ENCODE data around the gene EPRS1.

Gene EPRS1

DNA sequence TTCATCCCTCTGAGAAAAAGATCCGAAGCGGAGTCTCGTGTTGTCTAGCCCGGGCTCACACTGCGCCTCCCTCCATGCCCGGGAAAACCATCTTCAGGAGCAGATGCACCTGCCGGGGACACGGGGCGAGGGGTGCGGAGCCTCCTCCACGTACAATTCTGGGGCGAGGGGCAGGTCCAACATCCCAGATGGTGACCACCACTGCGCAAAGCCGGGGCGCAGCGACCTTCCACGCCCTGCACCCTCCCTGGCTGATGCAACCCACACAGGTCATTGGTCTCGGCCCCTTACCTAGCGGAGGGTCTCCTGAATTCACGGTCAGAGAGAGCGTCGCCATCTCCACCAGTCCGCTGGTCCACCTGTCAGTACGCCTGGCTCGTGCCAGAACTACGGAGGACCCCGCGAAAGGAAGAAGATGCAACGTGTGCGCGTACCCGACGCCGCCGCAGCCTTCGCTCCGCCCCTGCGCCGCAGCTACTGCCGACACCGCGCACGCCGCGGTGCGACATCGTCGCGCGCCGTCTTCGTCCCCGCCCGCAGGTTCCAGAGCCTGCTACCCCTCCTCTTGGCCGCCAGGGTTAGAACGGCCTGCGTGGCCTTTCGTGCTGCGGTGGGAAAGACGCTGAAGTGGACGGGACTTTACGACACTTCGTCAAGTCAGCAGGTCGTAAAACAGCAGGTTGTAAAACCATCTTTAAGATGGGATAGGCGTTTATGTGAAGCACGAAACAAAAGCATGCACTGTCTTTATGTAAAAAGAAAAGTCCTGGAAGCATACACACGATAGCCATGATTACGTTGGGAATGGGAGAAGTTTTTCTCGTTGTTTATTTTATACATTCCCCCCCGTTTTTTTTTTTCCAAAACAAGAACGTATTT is at the start of gene EPRS1:
TSS of gene EPRS1 (minus strand) at position 454 of the 879 bp plus-strand sequence. CDS start at position 337, 117 bp downstream.
- peak; percentile 95 for DNase-seq

DNA sequence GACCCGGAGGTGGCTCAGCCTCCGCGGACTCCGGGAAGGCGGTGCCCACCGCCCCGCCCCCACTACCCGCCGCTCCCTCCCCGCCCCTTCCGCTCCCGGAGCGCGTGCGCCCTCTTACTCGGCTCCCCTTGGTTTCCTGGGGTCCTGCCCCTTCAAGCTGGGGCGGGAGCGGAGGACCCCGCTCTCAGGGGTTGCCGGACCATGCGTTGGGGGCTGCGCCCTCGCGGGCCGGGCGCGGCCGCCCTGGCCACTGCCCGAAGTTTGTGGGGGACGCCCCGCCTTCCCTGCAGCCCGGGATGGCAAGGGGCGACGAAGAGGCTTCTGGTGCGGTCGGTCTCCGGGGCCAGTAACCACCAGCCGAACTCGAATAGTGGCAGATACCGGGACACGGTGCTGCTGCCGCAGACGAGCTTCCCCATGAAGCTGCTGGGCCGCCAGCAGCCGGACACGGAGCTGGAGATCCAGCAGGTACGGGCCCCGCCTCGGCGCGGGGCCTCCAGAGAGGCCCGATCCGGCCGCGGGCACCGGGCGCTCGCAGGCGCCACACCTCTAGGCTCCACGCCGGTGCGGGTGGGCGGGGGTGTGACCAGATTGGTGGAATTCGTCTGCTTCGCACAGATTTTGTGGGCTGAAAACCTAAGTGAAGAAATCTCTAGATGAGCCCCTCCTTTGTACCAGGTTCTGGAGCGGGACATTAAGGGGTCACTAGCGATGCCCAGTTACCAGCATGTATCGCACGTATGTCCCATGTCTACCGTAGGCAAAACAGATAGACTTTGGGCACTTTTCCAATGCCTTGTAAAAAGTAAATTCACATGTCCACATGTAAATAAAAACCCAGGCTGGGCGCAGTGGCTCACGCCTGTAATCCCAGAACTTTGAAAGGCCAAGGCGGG is 48.0 kb upstream of the EPRS1 start, which contains the start of gene IARS2:
TSS of gene IARS2 (plus strand) at position 117 of the 896 bp plus-strand sequence. CDS start at position 202, 85 bp downstream.
- DNase-seq: peak; percentile 95

DNA sequence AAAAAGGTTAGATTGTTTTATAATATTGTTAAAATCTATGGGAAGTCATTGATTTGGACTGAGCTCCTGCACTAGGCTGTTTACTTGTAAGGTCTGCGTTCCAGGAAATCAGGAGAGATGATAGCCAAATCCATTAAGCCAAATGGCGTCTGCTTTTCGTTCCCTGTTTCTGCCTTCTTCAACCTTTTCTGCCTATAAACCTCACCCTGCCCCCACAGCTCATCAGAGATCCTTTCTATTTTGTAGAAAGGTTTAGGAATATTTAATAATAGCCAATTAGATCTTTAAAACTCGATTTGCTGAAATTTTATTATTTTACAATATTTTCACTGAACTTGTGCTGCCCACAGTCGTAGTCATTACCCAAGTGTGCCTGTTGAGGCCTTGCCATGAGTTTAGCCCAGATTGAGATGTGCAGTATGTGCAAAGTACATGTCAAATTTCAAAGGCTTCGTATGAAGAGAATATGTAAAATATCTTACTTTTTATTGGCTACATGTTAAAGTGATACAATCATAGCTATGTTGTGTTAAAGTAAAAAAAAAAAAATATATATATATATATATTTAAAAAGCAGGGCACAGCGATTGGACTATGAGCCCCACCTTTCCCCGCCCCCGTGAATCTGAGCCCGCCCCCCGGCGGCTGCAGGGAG is 47.2 kb upstream of the EPRS1 start:
- no peak for DNase-seq

DNA sequence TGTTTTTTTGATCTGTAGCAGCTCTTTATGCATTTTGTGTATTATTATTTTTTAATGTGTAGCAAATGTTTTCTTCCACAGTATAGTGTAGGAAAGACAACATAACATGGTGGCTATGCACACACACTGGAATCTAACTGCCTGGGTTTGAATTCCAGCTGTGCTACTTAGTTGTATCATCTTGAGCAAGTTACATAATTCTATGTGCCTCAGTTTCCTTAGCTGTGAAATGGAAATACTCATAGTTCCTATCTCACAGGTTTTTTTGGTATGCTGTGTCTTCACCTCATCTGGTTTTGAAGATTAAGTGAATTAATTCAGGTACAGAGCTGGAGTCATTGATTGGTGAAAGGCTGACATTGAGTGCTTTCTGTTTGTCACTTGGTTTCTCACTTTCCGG is 46.4 kb upstream of the EPRS1 start:
- no peak for DNase-seq

DNA sequence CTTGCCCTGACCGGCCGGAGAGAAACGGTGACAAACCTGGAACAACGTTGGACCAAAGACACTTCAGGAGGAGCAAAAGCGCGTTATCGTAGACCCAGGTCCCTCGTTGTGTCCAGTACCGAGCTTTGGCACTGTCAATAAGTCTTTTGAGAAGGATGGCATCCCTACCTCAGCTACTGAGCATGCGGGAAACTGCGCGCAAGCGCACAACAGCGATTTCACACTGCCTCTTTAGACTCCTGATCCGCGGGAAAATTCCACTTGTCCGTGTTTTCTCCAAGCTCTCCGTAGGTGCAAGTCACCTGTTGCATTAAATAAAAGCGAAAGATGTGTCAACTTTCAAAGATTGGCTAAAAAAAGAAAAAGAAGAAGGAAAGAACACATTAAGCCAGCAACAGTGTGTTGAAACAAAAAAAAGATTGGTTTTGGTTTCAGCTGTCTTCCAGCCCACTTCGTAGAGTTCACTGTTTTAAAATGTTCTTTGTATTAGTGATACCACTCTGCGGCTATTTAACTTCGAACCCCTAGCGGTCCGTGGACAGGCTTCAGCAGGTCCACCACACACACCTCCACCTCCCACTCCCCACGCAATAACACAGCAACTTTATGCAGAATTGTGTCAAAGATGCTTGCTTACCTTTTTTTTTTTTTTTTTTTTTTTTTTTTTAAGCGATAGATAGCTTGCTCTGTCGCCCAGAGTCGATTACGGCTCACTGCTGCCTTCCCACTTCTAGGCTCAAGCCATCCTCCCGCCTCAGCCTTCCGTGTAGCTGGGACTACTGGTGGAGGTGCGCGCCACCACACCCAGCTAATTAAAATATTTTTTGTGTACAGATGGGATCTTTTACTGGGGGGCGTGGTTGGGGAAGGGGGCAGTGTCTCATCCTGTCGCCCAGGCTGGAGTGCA is 43.6 kb upstream of the EPRS1 start, which contains the start of gene BPNT1:
TSS of gene BPNT1 (minus strand) at position 139 of the 907 bp plus-strand sequence. CDS start 9,942 bp downstream, outside the sequence.
- DNase-seq: peak; percentile 98

DNA sequence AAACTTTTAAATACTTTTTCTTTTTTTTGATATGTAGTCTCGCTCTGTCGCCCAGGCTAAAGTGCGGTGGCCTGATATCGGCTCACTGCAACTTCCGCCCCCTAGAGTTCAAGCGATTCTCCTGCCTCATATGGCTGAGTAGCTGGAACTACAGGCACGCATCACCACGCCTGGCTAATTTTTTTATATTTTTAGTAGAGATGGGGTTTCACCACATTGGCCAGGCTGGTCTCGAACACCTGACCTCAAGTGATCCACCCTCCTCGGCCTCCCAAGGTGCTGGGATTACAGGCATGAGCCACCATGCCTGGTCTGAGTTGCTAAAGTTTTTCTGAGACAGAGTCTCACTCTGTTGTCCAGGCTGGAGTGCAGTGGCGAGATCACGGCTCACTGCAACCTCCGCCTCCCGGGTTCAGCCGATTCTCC is 40.0 kb upstream of the EPRS1 start:
- peak; percentile 13 for DNase-seq

DNA sequence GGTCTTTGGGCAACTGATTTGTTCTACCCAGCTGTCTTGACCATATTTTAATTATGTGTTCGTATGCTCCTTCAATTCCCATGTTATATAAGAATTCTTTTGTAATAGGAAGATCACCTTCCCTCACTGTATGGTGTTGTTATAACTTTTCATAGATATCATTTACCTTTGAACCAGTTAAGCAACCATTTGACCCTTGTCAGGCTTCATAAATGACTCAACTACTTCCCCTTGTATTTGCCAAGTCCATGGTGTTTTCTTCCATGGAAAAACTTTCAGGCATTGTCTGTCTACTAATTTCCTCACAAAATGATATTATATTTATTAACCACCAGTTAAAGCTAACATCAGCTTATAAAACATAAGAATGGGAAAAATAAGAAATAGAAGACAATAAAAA is 38.2 kb upstream of the EPRS1 start:
- DNase-seq: no peak

DNA sequence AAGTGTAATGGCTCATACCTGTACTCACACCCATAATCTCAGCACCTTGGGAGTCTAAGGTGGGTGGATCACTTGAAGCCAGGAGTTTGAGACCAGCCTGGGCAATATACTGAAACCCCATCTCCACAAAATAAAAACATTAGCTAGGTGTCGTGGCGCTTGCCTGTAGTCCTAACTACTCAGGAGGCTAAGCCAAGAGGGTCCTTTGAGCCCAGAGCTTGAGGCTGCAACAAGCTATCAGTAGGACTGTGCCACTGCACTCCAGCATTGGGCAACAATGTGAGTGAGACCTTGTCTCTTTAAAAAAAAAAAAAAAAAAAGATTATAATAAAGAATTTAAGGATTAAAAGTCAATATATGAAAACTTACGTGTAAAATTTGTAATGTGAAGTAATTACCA is 31.6 kb upstream of the EPRS1 start:
- no peak for DNase-seq

DNA sequence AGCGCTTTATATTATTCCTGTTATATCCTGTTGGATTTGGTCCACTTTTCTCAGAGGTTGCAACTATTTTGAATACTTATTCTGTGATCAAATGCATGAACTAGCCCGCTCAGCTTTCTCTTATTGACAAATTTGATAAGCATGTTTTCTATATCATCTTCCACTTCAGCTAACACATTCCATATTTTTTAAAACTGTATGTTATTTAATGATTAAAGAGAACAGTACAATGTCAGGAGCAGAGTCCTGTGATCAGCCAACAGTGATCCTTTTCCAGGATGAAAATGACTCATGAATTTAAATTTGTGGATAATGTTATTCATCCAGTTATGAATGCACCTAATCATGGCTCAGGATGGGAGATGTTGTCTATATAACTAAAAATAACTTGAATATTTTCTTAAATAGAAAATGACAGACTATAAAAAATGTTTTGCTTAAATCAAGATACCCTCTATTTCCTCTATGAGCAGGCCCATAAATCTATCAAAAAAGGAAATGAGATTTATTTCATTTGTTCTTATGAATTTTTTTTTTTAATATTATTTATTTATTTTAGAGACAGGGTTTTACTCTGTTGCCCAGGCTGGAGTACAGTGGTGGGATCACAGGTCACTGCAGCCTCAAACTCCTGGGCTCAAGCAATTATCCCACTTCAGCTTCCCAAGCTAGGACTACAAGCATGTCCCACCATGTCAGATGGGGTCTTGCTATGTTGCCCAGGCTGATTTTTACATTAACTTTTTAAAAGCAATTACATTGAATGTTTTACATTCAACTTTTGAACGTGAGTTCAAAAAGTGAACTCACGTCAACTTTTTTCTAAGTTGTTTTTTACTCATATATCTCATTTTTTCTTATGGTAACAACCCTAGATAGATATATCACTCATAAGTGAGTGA is 30.8 kb upstream of the EPRS1 start:
- no peak for DNase-seq

DNA sequence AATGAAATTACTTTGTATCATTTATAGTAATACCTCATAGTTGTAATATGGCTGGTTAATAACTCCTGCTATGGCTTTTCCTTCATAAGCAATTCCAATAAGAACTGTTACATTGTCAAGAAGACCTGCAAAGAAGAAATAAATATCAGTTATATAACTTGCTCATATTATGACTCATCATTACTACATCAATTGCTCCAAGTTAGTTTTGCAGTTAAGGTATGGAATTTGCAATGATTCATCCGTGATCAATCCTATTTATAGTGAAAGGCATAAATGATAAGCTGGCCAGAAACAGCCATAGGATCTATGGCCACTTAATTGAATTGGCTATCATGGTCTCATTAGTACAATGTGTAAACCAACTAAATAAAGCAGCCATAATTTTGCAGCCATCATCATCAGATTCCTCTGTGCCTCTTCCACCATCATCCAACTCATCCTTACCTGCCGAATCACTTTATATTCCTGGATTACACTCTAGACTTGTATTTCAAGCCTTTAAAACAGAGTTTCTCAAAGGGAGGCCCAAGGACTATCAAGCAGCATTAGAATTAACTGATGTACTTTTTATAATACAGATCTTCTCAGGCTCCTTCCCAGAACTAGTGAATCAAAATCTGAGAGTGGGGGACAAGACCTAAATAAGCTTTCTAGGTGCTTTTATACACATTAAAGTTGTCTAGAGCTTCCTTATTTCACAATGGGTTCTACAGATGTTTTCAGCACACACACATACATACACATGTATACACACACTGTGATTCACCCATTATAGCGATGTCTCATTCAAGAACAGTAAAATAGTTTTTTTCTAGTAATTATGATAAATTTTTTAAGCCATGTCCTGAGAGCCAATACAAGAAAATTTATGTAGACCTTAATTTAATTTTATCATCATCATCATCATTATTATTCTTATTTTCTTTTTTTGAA is 21.2 kb upstream of the EPRS1 start:
- no peak for DNase-seq

DNA sequence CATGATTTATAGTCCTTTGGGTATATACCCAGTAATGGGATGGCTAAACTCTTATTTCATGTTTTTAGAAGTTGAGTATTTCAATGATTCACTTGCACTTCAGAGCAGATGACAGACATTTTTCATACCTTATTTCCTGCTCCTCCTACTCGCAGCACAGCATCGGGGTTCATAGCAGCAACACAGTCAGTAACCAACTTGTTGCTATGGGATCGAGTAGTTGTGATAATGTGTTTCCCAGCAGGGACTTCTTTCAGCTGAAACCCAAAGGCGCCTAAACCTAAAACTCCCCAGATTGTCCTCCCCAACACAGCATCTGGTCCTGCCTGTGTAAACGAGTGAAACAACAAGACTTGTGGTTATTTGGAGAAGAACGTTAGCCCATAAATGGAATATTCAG is 16.3 kb upstream of the EPRS1 start:
- no peak for DNase-seq

DNA sequence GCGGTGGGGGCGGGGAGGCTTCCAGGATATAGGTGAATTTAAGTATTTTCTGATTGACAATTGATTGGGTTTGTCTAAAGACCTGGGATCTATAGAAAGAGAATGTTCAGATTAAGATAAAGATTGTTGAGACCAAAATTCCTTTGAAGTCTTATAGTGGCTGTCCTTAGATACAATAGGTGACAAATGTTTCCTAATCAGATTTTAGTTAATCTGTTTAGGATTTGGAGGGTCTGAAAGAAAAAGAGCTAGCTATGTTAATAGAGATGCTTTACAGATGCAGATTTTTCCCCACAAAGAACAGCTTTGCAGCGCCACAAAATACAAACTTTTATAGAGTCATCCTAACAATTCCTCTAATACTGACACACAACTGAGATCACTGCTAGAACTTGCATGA is 14.6 kb upstream of the EPRS1 start:
- DNase-seq: no peak

DNA sequence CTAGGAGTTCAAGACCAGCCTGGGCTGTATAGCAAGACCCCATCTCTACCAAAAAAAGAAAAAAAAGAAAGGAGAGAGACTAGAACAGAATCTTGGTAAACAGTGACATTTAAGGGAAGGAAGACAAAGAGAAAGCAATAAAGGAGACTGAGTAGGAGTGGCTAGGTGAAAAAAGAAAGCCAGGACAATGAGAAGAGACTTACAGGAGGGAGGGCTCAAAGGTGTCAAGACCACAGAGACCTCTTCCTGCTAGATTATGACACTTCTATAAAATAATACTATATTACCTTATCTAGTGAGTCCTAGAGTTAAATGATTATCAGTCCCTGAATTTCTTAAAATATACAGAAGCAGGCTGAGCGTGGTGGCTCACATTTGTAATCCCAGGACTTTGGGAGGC is 10.1 kb upstream of the EPRS1 start:
- DNase-seq: no peak

DNA sequence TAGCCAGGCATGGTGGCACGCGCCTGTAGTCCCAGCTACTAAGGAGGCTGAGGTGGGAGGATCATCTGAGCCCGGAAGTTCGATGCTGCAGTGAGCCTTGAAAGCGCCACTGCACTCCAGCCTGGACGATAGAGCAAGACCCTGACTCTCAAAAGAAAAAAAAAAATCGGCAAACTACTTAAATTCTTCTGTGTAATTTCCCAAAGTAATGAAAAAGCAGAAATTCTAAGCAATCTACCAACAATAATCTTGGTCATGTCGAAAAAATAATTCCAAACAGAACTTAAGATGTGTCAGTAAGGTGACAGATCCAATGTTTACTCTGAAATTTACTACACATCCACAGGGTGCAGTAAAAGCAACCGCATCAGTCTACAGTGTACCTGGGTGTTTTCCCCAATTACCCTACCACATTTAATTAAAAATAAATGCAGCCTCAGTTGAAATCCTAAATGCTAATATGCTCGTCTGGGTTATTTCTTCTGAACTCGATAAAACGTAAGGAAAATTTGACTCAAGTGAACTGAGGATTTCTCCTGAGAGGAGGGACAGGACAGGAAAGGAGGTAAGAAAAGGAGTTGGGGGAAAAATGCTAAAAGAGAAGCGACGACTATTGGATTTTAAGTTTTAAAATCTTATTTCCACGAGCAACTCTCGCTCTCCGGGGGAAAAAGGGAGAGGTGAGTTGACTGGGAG is 801 bp downstream of the EPRS1 start:
- peak; percentile 18 for DNase-seq

DNA sequence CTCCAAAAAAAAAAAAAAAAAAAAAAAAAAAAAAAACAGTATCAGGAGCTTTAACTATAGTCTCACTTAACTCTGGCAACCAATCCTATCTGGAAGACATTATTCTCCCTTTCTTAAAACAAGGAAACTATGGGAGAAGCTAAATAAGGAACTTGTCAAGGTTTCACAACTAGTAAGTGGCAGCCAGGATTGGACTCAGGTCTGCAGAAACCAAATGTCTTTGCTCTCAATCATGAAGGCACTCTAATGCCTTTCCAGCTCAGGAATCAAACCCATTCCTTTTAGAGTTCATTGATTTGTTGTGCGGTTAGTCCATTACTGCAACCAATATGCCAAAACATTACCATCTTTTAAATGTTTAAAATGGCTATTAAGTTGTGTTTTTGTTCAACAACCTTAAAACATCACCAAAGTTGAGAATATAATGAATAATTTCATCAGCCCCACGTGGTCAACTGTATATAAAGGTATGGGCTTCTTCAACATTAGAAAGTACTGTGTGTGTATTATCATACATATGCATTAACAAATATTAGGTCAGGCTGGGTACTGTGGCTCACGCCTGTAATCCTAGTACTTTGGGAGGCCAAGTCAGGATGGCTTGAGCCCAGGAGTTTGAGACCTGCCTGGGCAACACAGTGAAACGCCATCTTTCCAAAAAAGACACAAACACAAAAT is 1.5 kb downstream of the EPRS1 start:
- no peak for DNase-seq

DNA sequence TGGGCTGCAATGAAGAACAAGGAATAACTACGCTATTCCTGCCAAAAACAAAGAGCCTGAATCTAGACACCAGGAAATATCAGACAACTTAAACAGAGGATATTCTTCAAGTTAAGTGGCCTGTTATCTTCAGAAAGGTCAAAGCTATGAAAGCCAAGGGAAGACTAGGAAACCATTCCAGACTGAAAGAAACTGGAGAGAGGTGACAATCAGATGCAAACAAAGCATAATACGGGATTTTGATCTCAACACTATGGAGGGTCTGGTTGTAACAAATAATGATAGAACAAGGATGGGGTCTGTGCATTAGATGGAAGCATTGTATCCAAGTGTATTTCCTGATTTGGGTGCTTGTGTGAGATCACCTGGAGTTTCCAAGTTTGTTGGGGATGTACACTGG is 2.7 kb downstream of the EPRS1 start:
- no peak for DNase-seq

DNA sequence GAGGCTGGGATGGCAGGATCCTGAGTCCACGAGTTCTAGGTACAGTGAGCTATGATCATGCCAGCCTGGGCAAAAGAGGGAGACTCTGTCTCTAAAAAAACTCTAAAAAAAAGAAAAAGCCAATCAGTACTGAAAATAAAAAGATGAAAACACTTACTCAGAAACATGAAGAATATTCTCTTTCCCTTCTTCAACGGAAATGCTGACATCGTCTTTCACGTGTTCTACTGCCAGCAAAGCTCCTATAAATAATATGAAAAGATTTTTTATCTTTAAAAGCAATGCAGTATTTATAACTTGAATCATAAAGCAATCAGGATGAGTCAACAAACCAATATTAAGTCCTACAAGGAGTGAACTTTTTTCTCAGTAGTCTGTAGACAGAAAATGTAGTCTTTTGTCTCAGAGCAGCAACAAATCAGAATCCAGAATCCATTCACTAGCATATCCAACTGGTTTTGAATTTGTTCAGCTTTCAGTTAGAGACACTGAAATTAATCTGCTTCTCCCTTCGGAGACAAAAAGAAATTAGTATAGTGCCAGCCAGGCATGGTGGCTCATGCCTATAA is 6.2 kb downstream of the EPRS1 start:
- DNase-seq: no peak

DNA sequence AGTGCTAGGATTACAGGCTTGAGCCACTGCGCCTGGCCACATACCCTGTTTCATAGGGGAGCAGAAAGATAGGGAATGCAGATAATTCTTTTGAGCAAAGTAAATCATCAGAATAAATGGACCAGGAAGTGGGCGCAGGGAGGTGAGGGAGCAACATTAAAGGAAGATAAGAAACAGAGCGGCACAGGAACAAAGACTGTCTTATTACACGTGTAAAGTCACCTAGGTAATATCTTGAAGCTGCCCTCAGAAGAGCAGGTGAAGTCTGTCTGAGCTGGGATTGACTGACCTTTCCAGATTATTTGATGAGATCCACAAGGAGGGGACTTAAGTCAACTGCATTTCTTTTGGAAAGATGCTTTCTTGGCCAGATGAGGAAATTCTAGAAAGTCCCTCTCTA is 7.7 kb downstream of the EPRS1 start:
- no peak for DNase-seq

Data from activated CD4-positive, alpha-beta T cell treated with anti-CD3 and anti-CD28 coated beads for 48 hours (primary cell).